Left lung (tissue), 10 donors: ENCODE measurements around the gene SERTAD3. TPM values are rescaled to one million over a fixed set of nuclear protein-coding genes. Genes with fewer than 3 reads are reported as not detected.

ENCODE experiments used
- ATAC-seq: fragments of 200-7000 bp; cut with Tn5 transposase; one replicate; pipeline ENCODE4 v1.9.1; 2020; ENCODE audit warnings: moderate library complexity
- DNase-seq, 4 donors: peaks; one replicate each; pipeline ENCODE4 v3.0.0-alpha.2; 2013 to 2020
- H3K27ac ChIP-seq, 2 donors: fragments of 200-600 bp; sonication (generic) in 1 of 2; one replicate each; pipeline versions ENCODE4 v1.5.0 to v1.8.0; 2020 to 2021
- H3K27me3 ChIP-seq, 2 donors: fragments of 200-600 bp; sonication (generic) in 1 of 2; one replicate each; pipeline versions ENCODE4 v1.5.0 to v1.8.0; 2020 to 2021
- H3K36me3 ChIP-seq, 2 donors: fragments of 200-600 bp; sonication (generic) in 1 of 2; one replicate each; pipeline versions ENCODE4 v1.5.0 to v1.8.0; 2020 to 2021
- H3K4me1 ChIP-seq, 2 donors: fragments of 200-600 bp; one replicate each; pipeline ENCODE4 v1.8.0; 2021
- H3K4me3 ChIP-seq, 2 donors: fragments of 200-600 bp; sonication (generic) in 1 of 2; one replicate each; pipeline versions ENCODE4 v1.5.0 to v1.8.0; 2020 to 2021; ENCODE audit warnings: mild to moderate bottlenecking in 1 of 2
- H3K9me3 ChIP-seq, 2 donors: fragments of 200-600 bp; sonication (generic) in 1 of 2; one replicate each; pipeline versions ENCODE4 v1.5.0 to v1.8.0; 2020 to 2021
- intact Hi-C, 2 donors: fragments of 100-400 bp; cut with DNase I; formaldehyde crosslinking; loops; one replicate each; pipeline versions ENCODE4 v1.11.2 to v1.14.2; 2022
- polyA plus RNA-seq, 6 donors: library from polyadenylated mRNA; unstranded; fragments of 120-200 nt; gene quantifications; one replicate each; pipeline ENCODE4 v1.2.1, GENCODE V29; 2013; ENCODE audit not compliant: insufficient read length in 6 of 6
- total RNA-seq, 2 donors: library from RNA; stranded (reverse); fragmentation: NEBNext Ultra II Directional; extraction: Animal tissue kit (Norgen Biotek cat#: 25700); gene quantifications; one replicate each; pipeline ENCODE4 v1.2.1, GENCODE V29; 2021
- TF ChIP-seq, protein P1 (sequence below), 2 donors: fragments of 200-600 bp; sonication (generic) in 1 of 2; IDR thresholded peaks; one replicate each; pipeline versions ENCODE4 v1.5.0 to v1.8.0; 2021; ENCODE audit warnings: antibody characterized with exemption in 2 of 2
- donor health status: DM: no; HTN: yes; CAD: no.
- donor health status: DM: no; HTN: no; CAD: no.

Gene SERTAD3
- total and polyA plus RNA-seq, 8 donors = 22.1 to 37.4 (median 34.1) TPM

DNA sequence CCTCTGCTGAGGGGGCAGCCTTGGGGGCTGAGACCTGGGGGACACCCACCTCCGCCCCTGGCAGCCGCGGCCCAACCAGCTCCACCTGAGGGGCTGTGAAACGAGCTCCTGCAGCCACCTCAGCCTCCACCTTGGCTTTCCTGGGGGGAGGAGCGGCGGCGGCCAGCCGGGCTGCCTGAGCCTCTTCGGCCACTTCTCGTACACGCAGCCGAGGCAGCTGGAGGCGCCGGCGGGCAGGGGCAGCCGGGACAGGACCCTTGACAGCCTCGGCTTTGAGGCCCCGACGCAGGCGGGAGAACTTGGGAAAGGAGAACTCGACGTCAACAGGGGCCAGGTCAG, 46.6 kb downstream of the SERTAD3 start:
- H3K4me3 ChIP-seq = no peak overlapping the region
- TF ChIP-seq, protein P1, sequence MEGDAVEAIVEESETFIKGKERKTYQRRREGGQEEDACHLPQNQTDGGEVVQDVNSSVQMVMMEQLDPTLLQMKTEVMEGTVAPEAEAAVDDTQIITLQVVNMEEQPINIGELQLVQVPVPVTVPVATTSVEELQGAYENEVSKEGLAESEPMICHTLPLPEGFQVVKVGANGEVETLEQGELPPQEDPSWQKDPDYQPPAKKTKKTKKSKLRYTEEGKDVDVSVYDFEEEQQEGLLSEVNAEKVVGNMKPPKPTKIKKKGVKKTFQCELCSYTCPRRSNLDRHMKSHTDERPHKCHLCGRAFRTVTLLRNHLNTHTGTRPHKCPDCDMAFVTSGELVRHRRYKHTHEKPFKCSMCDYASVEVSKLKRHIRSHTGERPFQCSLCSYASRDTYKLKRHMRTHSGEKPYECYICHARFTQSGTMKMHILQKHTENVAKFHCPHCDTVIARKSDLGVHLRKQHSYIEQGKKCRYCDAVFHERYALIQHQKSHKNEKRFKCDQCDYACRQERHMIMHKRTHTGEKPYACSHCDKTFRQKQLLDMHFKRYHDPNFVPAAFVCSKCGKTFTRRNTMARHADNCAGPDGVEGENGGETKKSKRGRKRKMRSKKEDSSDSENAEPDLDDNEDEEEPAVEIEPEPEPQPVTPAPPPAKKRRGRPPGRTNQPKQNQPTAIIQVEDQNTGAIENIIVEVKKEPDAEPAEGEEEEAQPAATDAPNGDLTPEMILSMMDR (IDR thresholded peaks at IDR 0.05) = no peak
- H3K4me1 ChIP-seq = peaks cover 0 to 15% of the 10 kb centered on the region in 2 donors
- H3K36me3 ChIP-seq = peaks cover 0 to 21% of the 10 kb centered on the region in 2 donors
- DNase-seq (peak in 1 of 4 donors; percentile 75), ATAC-seq (no peak)
- intact Hi-C loops = no loop called here
- no peak overlapping the region for H3K27ac ChIP-seq
- H3K27me3 ChIP-seq = no peaks in the 10 kb centered on the region
- H3K9me3 ChIP-seq = no peaks in the 10 kb centered on the region

DNA sequence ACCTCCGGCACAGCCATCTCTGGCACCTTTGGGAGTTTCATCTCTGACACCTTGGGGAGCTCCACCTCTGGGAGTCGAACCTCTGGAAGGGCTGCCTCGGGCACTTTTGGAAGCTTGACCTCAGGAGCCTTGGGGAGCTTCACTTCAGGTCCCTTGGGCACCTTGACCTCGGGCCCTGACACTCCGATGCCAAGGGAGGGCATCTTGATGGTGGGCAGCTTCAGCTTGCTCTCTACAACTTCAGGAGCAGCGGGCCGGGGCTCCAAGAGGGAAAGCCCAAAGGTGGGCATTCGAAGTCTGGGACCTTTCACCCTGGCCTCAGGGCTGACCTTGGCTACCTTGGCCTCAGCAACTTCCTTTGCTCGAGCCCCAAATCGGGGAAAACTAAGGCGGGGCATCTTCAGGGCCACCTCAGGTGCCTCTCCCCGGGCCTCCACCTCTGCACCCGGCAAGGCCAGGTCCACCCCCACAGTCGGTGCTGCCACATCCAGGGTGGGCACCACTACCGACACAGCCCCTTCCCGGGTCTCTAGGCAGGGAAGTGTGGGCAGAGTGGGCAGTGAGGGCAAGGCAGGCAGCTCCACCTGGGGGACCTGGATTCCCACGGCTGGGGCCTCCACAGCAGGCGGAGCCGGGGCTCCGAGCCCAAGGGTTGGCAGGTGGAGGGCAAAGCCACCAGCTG, 47.1 kb downstream of the SERTAD3 start:
- intact Hi-C loops = no loop called here
- Histone ChIP-seq H3K4me1 (peaks cover 0 to 15% of the 10 kb centered on the region in 2 donors), H3K4me3 (no peak overlapping the region), H3K27me3 (no peaks in the 10 kb centered on the region), H3K36me3 (peaks cover 0 to 21% of the 10 kb centered on the region in 2 donors), H3K27ac (no peak overlapping the region), H3K9me3 (no peaks in the 10 kb centered on the region)
- ATAC-seq (no peak), DNase-seq (no peak)
- TF ChIP-seq, protein P1 (IDR thresholded peaks at IDR 0.05) = no peak

DNA sequence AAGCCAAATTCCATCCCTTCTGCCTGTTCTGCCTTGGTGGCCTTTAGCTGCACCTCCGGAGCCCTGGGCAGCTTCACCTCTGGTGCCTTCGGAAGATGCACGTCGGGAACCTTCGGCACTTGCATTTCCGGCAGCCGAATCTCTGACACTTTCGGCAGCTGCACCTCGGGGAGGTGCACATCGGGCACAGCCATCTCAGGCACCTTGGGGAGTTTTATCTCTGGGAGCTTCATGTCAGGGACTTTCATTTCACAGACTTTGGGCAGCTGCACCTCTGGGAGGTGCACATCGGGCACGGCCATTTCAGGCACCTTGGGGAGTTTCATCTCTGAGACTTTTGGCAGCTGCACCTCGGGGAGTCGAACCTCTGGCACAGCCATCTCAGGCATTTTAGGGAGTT, 48.2 kb downstream of the SERTAD3 start:
- no peak for ATAC-seq

DNA sequence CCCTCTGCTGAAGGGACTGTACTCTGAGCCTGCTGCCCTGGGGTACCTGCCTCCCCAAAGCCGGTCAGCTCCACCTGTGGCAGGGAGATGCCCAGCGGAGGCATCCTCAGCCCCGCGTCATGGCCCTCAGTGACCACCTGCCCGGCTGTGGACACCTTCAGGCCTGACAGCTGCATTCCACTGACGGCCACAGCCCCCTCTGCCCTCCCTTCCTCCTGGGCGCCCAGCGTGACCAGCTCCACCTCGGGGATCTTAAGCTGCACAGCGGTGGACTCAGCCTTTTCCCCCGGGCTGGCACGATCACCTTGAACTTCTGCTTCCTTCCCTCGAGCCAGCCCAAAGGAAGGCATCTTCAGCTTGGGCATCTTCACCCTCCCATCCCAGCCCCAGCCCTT, 49.3 kb downstream of the SERTAD3 start:
- Histone ChIP-seq H3K27ac (no peak overlapping the region), H3K4me3 (no peak overlapping the region), H3K27me3 (no peaks in the 10 kb centered on the region), H3K4me1 (peaks cover 0 to 19% of the 10 kb centered on the region in 2 donors), H3K36me3 (peaks cover 0 to 21% of the 10 kb centered on the region in 2 donors), H3K9me3 (no peaks in the 10 kb centered on the region)
- no peak for DNase-seq
- TF ChIP-seq, protein P1 (IDR thresholded peaks at IDR 0.05) = no peak
- no peak for ATAC-seq
- intact Hi-C loops = no loop called here

More for the DNA sequence above, 48.2 kb downstream of the SERTAD3 start:
- no peaks in the 10 kb centered on the region for H3K27me3 ChIP-seq
- DNase-seq = no peak
- intact Hi-C loops = no loop called here
- H3K9me3 ChIP-seq = no peaks in the 10 kb centered on the region
- peaks cover 0 to 19% of the 10 kb centered on the region in 2 donors for H3K4me1 ChIP-seq
- TF ChIP-seq, protein P1 (IDR thresholded peaks at IDR 0.05) = no peak
- H3K4me3 ChIP-seq = no peak overlapping the region
- no peak overlapping the region for H3K27ac ChIP-seq
- peaks cover 0 to 21% of the 10 kb centered on the region in 2 donors for H3K36me3 ChIP-seq

DNA sequence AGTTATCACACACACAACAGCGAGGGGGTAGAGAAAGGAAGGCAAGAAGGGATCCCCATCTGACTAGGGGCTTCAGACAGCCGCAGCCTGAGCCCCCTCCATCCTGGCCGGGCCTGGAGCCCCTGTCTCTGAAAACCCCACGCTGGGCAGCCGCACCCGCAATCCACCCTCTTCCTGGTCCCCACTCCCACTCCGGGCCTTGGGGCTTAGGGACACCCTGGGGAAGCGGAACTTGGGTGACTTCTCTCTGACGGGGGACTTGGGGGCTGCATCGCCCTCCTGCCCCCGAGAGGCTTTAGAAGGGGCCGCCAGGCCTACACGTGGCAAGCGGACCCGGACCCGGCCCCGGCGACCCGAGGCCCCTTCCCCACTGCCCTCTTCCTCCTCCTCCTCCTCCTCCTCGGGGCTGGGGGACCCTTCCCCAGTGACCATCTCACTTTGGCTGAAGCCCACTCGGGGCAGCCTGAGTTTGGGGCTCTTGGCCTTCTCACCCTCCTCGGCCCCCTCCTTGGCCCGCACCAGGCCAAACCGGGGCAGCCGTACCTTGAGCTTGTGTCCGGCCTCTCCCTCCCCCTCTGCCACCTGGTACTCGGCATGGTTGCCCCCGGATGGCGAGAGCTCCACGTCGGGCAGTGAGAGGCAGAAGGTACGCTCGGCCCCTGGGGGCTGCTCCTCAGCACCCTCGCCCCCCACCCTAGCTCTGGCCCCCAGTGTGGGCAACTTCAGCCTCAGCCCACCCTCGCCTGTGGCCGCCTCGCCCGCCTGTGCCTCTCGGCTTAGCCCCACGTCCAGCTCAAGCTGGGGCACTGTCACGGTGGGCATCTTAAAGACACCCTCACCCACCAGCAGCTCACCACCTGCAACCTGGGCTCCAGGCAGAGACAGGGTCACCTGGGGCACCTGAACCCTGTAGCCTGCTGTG, 50.0 kb downstream of the SERTAD3 start:
- no peak for ATAC-seq

More for the DNA sequence above, 50.0 kb downstream of the SERTAD3 start:
- TF ChIP-seq, protein P1 (IDR thresholded peaks at IDR 0.05) = no peak
- intact Hi-C loops = no loop called here
- DNase-seq = no peak
- H3K27ac ChIP-seq = no peak overlapping the region
- H3K36me3 ChIP-seq = peaks cover 0 to 21% of the 10 kb centered on the region in 2 donors
- no peaks in the 10 kb centered on the region for H3K9me3 ChIP-seq
- H3K4me3 ChIP-seq = no peak overlapping the region
- no peaks in the 10 kb centered on the region for H3K27me3 ChIP-seq
- H3K4me1 ChIP-seq = peaks cover 0 to 19% of the 10 kb centered on the region in 2 donors
